H9 (cell line): Measurements from ENCODE around the gene CDKAL1. TPM values are rescaled to one million over a fixed set of nuclear protein-coding genes. Genes with fewer than 3 reads are reported as not detected.

Experiments used
- DNase-seq: peaks from one replicate; pipeline ENCODE4 v3.0.0-alpha.2; 2017
- H2AFZ ChIP-seq: one replicate; pipeline ENCODE4 v1.6.1; 2013; ENCODE audit warnings: mild to moderate bottlenecking, low read length, control low read depth, moderate library complexity
- H2AK5ac ChIP-seq: 2 replicates; pipeline ENCODE4 v1.6.1; 2013; ENCODE audit warnings: low read length, control low read depth, mixed read lengths; ENCODE audit not compliant: insufficient read length
- H2BK120ac ChIP-seq: one replicate; pipeline ENCODE4 v1.6.1; 2013; ENCODE audit warnings: low read depth, mild to moderate bottlenecking, low read length, control low read depth, inconsistent platforms; ENCODE audit not compliant: poor library complexity, severe bottlenecking
- H2BK12ac ChIP-seq: 2 replicates; pipeline ENCODE4 v1.6.1; 2013; ENCODE audit warnings: low read length, control low read depth, mixed read lengths, low read depth; ENCODE audit not compliant: insufficient read length
- H2BK15ac ChIP-seq: 2 replicates; pipeline ENCODE4 v1.6.1; 2013; ENCODE audit warnings: low read depth, low read length, control low read depth
- H2BK20ac ChIP-seq: one replicate; pipeline ENCODE4 v1.6.1; 2013; ENCODE audit warnings: low read depth, mild to moderate bottlenecking, low read length, control low read depth, inconsistent platforms; ENCODE audit not compliant: poor library complexity, severe bottlenecking
- H2BK5ac ChIP-seq: 2 replicates; pipeline ENCODE4 v1.6.1; 2013; ENCODE audit warnings: low read length, control low read depth, mixed read lengths; ENCODE audit not compliant: insufficient read length
- H3K14ac ChIP-seq: 2 replicates; pipeline ENCODE4 v1.6.1; 2013; ENCODE audit warnings: low read length, control low read depth; ENCODE audit not compliant: insufficient read depth
- H3K18ac ChIP-seq: 2 replicates; pipeline ENCODE4 v1.6.1; 2013; ENCODE audit warnings: low read depth, mild to moderate bottlenecking, mixed read lengths, low read length, control low read depth; ENCODE audit not compliant: insufficient read length
- H3K23ac ChIP-seq: 2 replicates; pipeline ENCODE4 v1.6.1; 2013; ENCODE audit warnings: low read length, control low read depth, mixed read lengths, low read depth; ENCODE audit not compliant: insufficient read length
- H3K23me2 ChIP-seq: 2 replicates; pipeline ENCODE4 v1.6.1; 2013; ENCODE audit warnings: low read depth, mild to moderate bottlenecking, mixed read lengths, low read length, control low read depth; ENCODE audit not compliant: insufficient read length, poor library complexity, severe bottlenecking
- H3K27ac ChIP-seq: 2 replicates; pipeline ENCODE4 v1.5.1; 2013; ENCODE audit warnings: low read length, control low read depth, mixed read lengths, low read depth; ENCODE audit not compliant: insufficient read length
- H3K27me3 ChIP-seq: 2 replicates; pipeline ENCODE4 v1.6.1; 2013; ENCODE audit warnings: low read length, control low read depth, inconsistent platforms; ENCODE audit not compliant: insufficient read depth
- H3K4ac ChIP-seq: 2 replicates; pipeline ENCODE4 v1.6.1; 2013; ENCODE audit warnings: low read depth, mild to moderate bottlenecking, control low read depth, inconsistent platforms, low read length, moderate library complexity
- H3K4me1 ChIP-seq: 2 replicates; pipeline ENCODE4 v1.6.1; 2013; ENCODE audit warnings: low read length, control low read depth, inconsistent platforms; ENCODE audit not compliant: insufficient read depth
- H3K4me2 ChIP-seq: 2 replicates; pipeline ENCODE4 v1.6.1; 2013; ENCODE audit warnings: low read length, control low read depth, mixed read lengths; ENCODE audit not compliant: insufficient read length, insufficient read depth
- H3K56ac ChIP-seq: 2 replicates; pipeline ENCODE4 v1.6.1; 2013; ENCODE audit warnings: low read depth, mild to moderate bottlenecking, mixed read lengths, low read length, control low read depth; ENCODE audit not compliant: insufficient read length
- H3K79me1 ChIP-seq: 2 replicates; pipeline ENCODE4 v1.6.1; 2013; ENCODE audit warnings: low read depth, mild to moderate bottlenecking, moderate library complexity, low read length, control low read depth, inconsistent platforms; ENCODE audit not compliant: insufficient read depth, poor library complexity, severe bottlenecking
- H3K79me2 ChIP-seq: 2 replicates; pipeline ENCODE4 v1.6.1; 2013; ENCODE audit warnings: low read length, control low read depth, inconsistent platforms; ENCODE audit not compliant: insufficient read depth
- H3K9ac ChIP-seq: 2 replicates; pipeline ENCODE4 v1.6.1; 2013; ENCODE audit warnings: low read length, control low read depth, mixed read lengths; ENCODE audit not compliant: insufficient read length; ENCODE audit errors: extremely low read depth
- H3K9me3 ChIP-seq: one replicate; pipeline ENCODE4 v1.6.1; 2013; ENCODE audit warnings: low read depth, low read length, inconsistent platforms; ENCODE audit not compliant: control insufficient read depth
- H3T11ph ChIP-seq: one replicate; pipeline ENCODE4 v1.6.1; 2013; ENCODE audit warnings: mild to moderate bottlenecking, low read length, control low read depth, inconsistent platforms
- H4K20me1 ChIP-seq: one replicate; pipeline ENCODE4 v1.6.1; 2013; ENCODE audit not compliant: control insufficient read depth, insufficient read length, insufficient read depth
- H4K5ac ChIP-seq: 2 replicates; pipeline ENCODE4 v1.6.1; 2013; ENCODE audit warnings: low read depth, mild to moderate bottlenecking, mixed read lengths, low read length, control low read depth; ENCODE audit not compliant: insufficient read length
- H4K8ac ChIP-seq: replicated peaks from 2 replicates; pipeline ENCODE4 v1.6.1; 2013; ENCODE audit warnings: low read length, control low read depth, mixed read lengths, low read depth; ENCODE audit not compliant: insufficient read length
- H4K91ac ChIP-seq: 2 replicates; pipeline ENCODE4 v1.6.1; 2013; ENCODE audit warnings: low read depth, mild to moderate bottlenecking, moderate library complexity, mixed read lengths, low read length, control low read depth; ENCODE audit not compliant: insufficient read length
- H3K27ac Mint-ChIP-seq, 3 experiments: 2 replicates in 2 of 3; 3 replicates in 1 of 3; pipeline ENCODE4 v1.8.0; 2020 to 2021; ENCODE audit warnings: mixed read lengths in 3 of 3, mild to moderate bottlenecking in 1 of 3, moderate library complexity in 1 of 3
- H3K27me3 Mint-ChIP-seq: 2 replicates; pipeline ENCODE4 v1.8.0; 2021; ENCODE audit warnings: low read depth, mild to moderate bottlenecking, moderate library complexity, mixed read lengths
- H3K36me3 Mint-ChIP-seq, 3 experiments: 2 replicates in 2 of 3; 3 replicates in 1 of 3; pipeline ENCODE4 v1.8.0; 2020 to 2021; ENCODE audit warnings: low read depth in 3 of 3, mixed read lengths in 3 of 3; ENCODE audit not compliant: insufficient read depth in 1 of 3
- H3K4me1 Mint-ChIP-seq, 2 experiments: 2 replicates each; pipeline ENCODE4 v1.8.0; 2020; ENCODE audit warnings: mixed read lengths in 2 of 2
- H3K4me3 Mint-ChIP-seq, 2 experiments: 2 replicates in 1 of 2; 3 replicates in 1 of 2; pipeline ENCODE4 v1.8.0; 2020 to 2021; ENCODE audit warnings: mild to moderate bottlenecking in 2 of 2, mixed read lengths in 2 of 2, moderate library complexity in 1 of 2
- H3K9me3 Mint-ChIP-seq, 2 experiments: 2 replicates in 1 of 2; 3 replicates in 1 of 2; pipeline ENCODE4 v1.8.0; 2020; ENCODE audit warnings: mild to moderate bottlenecking in 2 of 2, mixed read lengths in 2 of 2, moderate library complexity in 1 of 2
- CTCF ChIP-seq: fragments of 200-600 bp; sonication (generic); conservative IDR thresholded peaks from 3 replicates; pipeline ENCODE4 v1.8.0; 2021; ENCODE audit warnings: antibody characterized with exemption, mild to moderate bottlenecking
- WGBS: extraction: QIAGEN DNeasy Blood & Tissue Kit; methylation state at CpG from one replicate; pipeline ENCODE4 v1.1.7; 2013; ENCODE audit warnings: missing lambda C conversion rate, low lambda C conversion rate, mixed read lengths; ENCODE audit not compliant: insufficient read length; ENCODE audit errors: extremely low coverage; 5-methylcytosine and 5-hydroxymethylcytosine counted together
- total RNA-seq: library from RNA; stranded (reverse); gene quantifications from 2 replicates; pipeline ENCODE4 v1.2.1, GENCODE V29; 2021

Gene CDKAL1
- total RNA-seq, 1 experiment from 2014 or later, result 23.0 TPM

- no peaks in the 10 kb centered on the region for H3K27me3 ChIP-seq
- no peak overlapping the region for H3K18ac ChIP-seq
- no peaks in the 10 kb centered on the region for H3K9me3 Mint-ChIP-seq
- H3K79me1 ChIP-seq, result peaks cover 3% of the 10 kb centered on the region
- no CpG with 5 or more reads among the region's 5 CpGs for WGBS
- no peak overlapping the region for H3K4me3 Mint-ChIP-seq
- H3K9me3 ChIP-seq, result no peaks in the 10 kb centered on the region
- H4K8ac ChIP-seq, result no peak overlapping the region
- H2BK15ac ChIP-seq, result no peak overlapping the region
- H3K23me2 ChIP-seq, result no peaks in the 10 kb centered on the region
- H3K4me2 ChIP-seq, result no peak overlapping the region
- no peaks in the 10 kb centered on the region for H3K36me3 Mint-ChIP-seq
- no peak overlapping the region for H3K56ac ChIP-seq
- H3K4me1 ChIP-seq, result no peaks in the 10 kb centered on the region; the same call in 1 of the 2 replicates
- no peaks in the 10 kb centered on the region; the same call in 1 of the 2 replicates for H3K79me2 ChIP-seq
- H2BK20ac ChIP-seq, result no peak overlapping the region
- H4K5ac ChIP-seq, result no peak overlapping the region
- TF ChIP-seq CTCF, result no peak
- H3K9ac ChIP-seq, result no peak overlapping the region
- H2BK120ac ChIP-seq, result no peak overlapping the region
- no peak overlapping the region for H2BK5ac ChIP-seq
- no peak for DNase-seq
- H2AK5ac ChIP-seq, result no peak overlapping the region
- H3K14ac ChIP-seq, result no peak overlapping the region
- H3T11ph ChIP-seq, result no peak overlapping the region
- no peak overlapping the region for H3K27ac ChIP-seq
- peak overlapping the region in 1 of 3 experiments; percentile 49; a peak in 2 of 7 replicates for H3K27ac Mint-ChIP-seq
- H3K4me1 Mint-ChIP-seq, result peaks cover 36 to 42% of the 10 kb centered on the region in 2 experiments
- H3K27me3 Mint-ChIP-seq, result no peaks in the 10 kb centered on the region
- H3K23ac ChIP-seq, result no peak overlapping the region
- H4K91ac ChIP-seq, result no peak overlapping the region
- no peak overlapping the region for H3K4ac ChIP-seq
- H2BK12ac ChIP-seq, result no peak overlapping the region
- H2AFZ ChIP-seq, result no peak overlapping the region
- no peaks in the 10 kb centered on the region for H4K20me1 ChIP-seq
Observed at GRCh38 chr6:20691185-20691584, 156.9 kb downstream of the CDKAL1 start.
